Astrocyte of the spinal cord (primary cell): ENCODE data around the gene MTLN.
A peak's percentile ranks its signal among the peaks of the same experiment; 100 is the strongest.
"Not testable (repeated sequence)": the region's sequence is repeated elsewhere in the genome, so short reads cannot be mapped to it uniquely, and the experiment has no call there.

Experiments
- DNase-seq: peaks from one replicate; pipeline ENCODE4 v3.0.0; 2011; ENCODE audit warnings: low read depth, low spot score
- H3K4me3 ChIP-seq: 2 replicates; pipeline ENCODE4 v1.5.1; 2011; ENCODE audit warnings: low read depth, mild to moderate bottlenecking, low read length, moderate library complexity
- in situ Hi-C: cut with HindIII; loops from 2 replicates; pipeline ENCODE4 v1.10.0; 2017; ENCODE audit warnings: low sequenced_read_pairs
- TF ChIP-seq, protein P1 (sequence below): IDR thresholded peaks from 2 replicates; pipeline ENCODE4 v1.5.1; 2012; ENCODE audit warnings: low read depth, mild to moderate bottlenecking, low read length, inconsistent platforms

MTLN gene

DNA sequence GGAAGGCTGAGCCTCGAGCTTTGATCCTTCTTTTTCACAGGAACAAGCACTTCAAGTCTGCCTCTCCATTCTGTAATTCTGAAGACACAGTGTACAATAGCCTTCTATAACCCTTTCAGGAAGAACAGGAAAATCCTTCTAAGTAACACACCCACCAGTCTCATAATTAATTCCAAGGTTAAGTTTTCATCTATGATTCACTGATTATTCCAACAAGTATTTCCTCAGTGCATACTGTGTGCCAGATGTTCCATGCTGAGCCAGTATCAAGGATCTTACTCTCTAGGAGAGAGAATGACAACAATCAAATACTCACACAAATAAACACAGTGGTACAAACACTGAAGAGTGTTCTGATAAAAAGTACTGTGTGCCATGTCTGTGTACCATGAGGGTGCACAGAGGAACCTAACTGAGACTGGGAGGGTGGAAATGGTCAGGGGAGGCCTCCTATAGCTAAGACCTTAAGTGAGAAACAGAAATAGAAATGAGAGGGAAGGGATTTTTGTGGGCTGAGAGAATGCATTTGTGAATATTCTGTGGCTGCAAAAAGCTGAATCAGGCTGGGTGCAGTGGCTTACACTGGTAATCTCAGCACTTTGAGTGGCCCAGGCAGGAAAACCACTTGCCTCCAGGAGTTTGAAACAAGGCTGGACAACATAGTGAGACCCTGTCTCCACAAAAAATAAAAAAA is 7.3 kb upstream of the MTLN start:
- in situ Hi-C loops = no loop called here
- DNase-seq = peak; percentile 76

DNA sequence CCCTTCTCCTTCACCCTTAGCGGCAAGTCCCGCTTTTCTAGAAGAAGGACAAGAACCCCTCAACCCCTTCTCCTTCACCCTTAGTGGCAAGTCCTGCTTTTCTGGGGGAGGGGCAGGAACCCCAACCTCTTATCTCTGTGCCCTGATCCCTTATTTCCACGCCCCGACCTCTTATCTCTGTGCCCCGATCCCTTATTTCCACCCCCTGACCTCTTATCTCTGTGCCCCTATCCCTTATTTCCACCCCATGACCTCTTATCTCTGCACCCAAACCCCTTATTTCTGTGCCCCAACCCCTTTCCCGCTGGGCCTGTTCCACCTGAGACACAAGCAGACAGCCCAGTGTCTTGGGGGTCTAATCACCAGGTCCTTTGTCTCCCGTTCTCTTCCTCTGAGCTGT is 6.5 kb upstream of the MTLN start:
- DNase-seq, H3K4me3 ChIP-seq, in situ Hi-C loops: not testable (repeated sequence)

More for the DNA sequence above, 7.3 kb upstream of the MTLN start:
- no peak overlapping the region for H3K4me3 ChIP-seq
- TF ChIP-seq, protein P1, sequence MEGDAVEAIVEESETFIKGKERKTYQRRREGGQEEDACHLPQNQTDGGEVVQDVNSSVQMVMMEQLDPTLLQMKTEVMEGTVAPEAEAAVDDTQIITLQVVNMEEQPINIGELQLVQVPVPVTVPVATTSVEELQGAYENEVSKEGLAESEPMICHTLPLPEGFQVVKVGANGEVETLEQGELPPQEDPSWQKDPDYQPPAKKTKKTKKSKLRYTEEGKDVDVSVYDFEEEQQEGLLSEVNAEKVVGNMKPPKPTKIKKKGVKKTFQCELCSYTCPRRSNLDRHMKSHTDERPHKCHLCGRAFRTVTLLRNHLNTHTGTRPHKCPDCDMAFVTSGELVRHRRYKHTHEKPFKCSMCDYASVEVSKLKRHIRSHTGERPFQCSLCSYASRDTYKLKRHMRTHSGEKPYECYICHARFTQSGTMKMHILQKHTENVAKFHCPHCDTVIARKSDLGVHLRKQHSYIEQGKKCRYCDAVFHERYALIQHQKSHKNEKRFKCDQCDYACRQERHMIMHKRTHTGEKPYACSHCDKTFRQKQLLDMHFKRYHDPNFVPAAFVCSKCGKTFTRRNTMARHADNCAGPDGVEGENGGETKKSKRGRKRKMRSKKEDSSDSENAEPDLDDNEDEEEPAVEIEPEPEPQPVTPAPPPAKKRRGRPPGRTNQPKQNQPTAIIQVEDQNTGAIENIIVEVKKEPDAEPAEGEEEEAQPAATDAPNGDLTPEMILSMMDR = no peak

GRCh38 chr2:110216803-110217202 is 4.5 kb upstream of the MTLN start:
- no peak for DNase-seq
- H3K4me3 ChIP-seq = no peak overlapping the region
- in situ Hi-C loops = no loop called here
- TF ChIP-seq, protein P1 = no peak

DNA sequence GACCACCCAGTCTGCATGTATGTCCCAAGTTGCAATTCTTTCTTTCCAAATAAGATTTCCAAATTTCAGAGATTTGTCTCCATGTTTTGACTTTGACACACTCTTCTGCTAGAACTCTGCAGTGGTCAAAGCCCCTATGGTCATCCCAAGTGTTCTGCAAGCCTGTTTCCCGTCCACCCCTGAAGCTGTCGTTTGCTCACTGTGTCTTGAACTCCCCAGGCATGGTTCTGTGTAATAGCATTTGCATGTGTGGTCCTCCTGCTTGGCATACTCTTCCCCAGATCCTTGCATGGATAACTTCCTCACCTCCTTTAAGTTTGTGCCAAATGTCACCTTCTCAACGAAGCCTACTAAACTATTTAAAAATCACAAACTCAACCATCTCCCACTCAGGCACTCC is 3.9 kb upstream of the MTLN start:
- DNase-seq = no peak
- no peak overlapping the region for H3K4me3 ChIP-seq
- TF ChIP-seq, protein P1 = no peak
- in situ Hi-C loops = no loop called here

DNA sequence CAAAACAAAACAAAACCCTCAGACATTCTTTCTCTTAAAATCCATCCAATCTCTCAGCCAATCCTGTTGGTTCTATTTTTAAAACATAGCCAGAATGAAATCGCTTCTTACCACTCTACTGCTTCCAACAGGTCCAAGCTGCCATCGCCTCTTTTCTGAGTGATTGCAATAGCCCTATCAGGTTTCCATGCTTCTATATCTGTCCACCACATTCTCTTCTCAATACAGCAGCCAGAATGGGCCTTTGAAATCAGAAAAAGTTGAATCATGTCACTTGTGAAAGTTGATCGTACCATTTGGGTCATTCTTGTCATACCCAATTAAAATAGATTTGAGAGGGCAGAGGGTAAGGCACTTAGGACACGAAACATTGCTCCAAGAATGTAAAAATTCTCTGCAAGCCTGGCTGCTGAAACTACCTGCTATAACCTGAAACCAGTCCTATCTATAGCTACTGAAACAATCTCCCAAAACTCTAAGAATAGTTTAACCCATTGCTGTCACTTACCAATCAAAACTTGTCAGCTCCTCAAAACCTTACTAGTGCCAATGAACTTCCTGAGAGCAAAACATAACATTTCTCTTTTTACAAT is 3.3 kb upstream of the MTLN start:
- DNase-seq = no peak
- H3K4me3 ChIP-seq = no peak overlapping the region
- in situ Hi-C loops = no loop called here
- TF ChIP-seq, protein P1 = no peak

DNA sequence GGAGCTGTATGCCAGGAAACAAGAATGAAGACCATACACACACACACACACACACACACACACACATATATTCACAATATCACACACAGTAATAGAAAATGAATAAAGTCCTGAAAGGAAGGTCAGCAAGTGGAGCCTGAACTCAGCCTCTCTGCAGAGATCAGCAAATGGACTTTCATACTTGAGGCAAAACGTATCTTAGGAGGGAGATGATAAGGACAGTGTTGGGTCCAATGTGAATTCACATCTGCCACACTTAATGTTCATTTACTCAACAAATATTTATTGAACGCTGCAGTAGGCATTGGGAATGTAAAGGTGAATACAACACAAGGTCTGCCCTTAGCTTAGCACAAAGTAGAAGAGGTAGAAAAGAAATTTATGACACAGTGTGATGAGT is 2.7 kb upstream of the MTLN start:
- in situ Hi-C loops = no loop called here
- TF ChIP-seq, protein P1 = no peak
- no peak overlapping the region for H3K4me3 ChIP-seq
- no peak for DNase-seq

- in situ Hi-C loops, H3K4me3 ChIP-seq, DNase-seq: not testable (repeated sequence)
These were observed 1.2 kb upstream of the MTLN start for GRCh38 chr2:110213522-110213921.
